NK-92 treated with Interleukin-12 subunit alpha and Interleukin-12 subunit beta, amount 100 ng/mL, for 24 hours (cell line): ENCODE data around the gene LHFPL2.

Experiments used
- DNase-seq: peaks from one replicate; lab custom pipeline; 2025; lab: John Stamatoyannopoulos, UW

Gene LHFPL2

GRCh38 chr5:78449103-78449502 lies 199.5 kb downstream of the LHFPL2 start:
- no peak for DNase-seq

DNA sequence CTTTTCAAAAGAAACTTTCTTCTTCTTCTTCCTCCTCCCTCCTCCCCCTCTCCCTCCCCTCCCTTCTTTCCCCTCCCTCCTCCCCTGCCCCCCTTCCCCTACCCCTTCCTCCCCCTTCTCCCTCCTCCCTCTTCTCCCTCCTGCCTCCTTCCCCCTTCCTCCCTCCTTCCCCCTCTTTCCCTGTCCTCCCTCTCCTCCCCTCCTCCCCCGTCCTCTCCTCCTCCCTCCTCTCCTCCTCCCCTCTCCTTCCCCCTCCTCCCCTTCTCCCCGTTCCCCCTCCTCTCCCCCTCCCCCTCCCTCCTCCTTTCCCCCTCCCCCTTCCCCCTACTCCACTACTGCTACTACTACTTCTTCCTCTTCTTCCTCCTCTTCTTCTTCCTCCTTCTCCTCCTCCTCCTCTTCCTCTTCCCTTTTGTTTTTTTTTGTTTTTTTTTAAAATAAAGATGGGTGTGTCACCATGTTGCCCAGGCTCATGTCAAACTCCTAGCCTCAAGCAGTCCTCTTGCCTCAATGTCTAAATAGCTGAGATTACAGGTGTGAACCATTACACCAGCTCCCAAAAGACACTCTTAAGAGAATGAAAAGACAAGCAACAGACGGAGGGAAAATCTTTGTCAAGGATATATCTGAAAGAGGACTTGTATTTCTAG lies 200.7 kb downstream of the LHFPL2 start:
- DNase-seq = no peak
